Transverse colon (tissue), 4 donors: ENCODE measurements around the gene INTS12. TPM values are rescaled to one million over a fixed set of nuclear protein-coding genes. Genes with fewer than 3 reads are reported as not detected.
"Not testable (repeated sequence)": the region's sequence is repeated elsewhere in the genome, so short reads cannot be mapped to it uniquely, and the experiment has no call there.

Experiments used
- DNase-seq: peaks from one replicate; pipeline ENCODE4 v3.0.0-alpha.2; 2019
- H3K27ac ChIP-seq, 4 donors: fragments of 200-600 bp; sonication (generic); 2 replicates each; pipeline ENCODE4 v1.5.1; 2016 to 2018; ENCODE audit warnings: inconsistent platforms in 4 of 4
- H3K27me3 ChIP-seq: fragments of 200-600 bp; sonication (generic); 2 replicates; pipeline ENCODE4 v1.5.1; 2017; ENCODE audit warnings: inconsistent platforms
- H3K36me3 ChIP-seq, 4 donors: fragments of 200-600 bp; sonication (generic); 2 replicates each; pipeline ENCODE4 v1.5.1; 2017 to 2019; ENCODE audit warnings: inconsistent platforms in 4 of 4
- H3K4me1 ChIP-seq, 4 donors: fragments of 200-600 bp; sonication (generic); 2 replicates each; pipeline ENCODE4 v1.5.1; 2017 to 2020; ENCODE audit warnings: inconsistent platforms in 4 of 4
- H3K4me3 ChIP-seq, 4 donors: fragments of 200-600 bp; sonication (generic); 1 replicate in 1 of 4; 2 replicates in 3 of 4; pipeline versions ENCODE4 v1.5.1 to v1.6.1; 2017 to 2019; ENCODE audit warnings: inconsistent platforms in 4 of 4
- H3K9me3 ChIP-seq, 2 donors: fragments of 200-600 bp; sonication (generic); 2 replicates each; pipeline ENCODE4 v1.5.1; 2017 to 2019; ENCODE audit warnings: inconsistent platforms in 2 of 2
- CTCF ChIP-seq, 5 experiments: fragments of 200-600 bp in 3 of 5; fragments of 450-650 bp in 2 of 5; sonication (generic) in 3 of 5; IDR thresholded peaks; 1 replicate in 2 of 5; 2 replicates in 3 of 5; pipeline ENCODE4 v1.5.1; 2016 to 2017; ENCODE audit warnings: antibody characterized with exemption in 5 of 5, inconsistent platforms in 3 of 5, mild to moderate bottlenecking in 2 of 5, moderate library complexity in 1 of 5
- EP300 ChIP-seq: sonication (generic); formaldehyde crosslinking; IDR thresholded peaks from one replicate; pipeline ENCODE4 v1.6.1; 2017; ENCODE audit warnings: antibody characterized with exemption, low read depth
- POLR2A ChIP-seq: fragments of 450-650 bp; IDR thresholded peaks from one replicate; pipeline ENCODE4 v1.6.1; 2016; ENCODE audit warnings: antibody characterized with exemption, mild to moderate bottlenecking, moderate library complexity
- POLR2AphosphoS5 ChIP-seq, 3 donors: sonication (generic); formaldehyde crosslinking; IDR thresholded peaks; one replicate each; pipeline ENCODE4 v1.6.1; 2016; ENCODE audit warnings: antibody characterized with exemption in 3 of 3
- WGBS, 2 donors: methylation state at CpG; one replicate each; pipeline ENCODE4 v1.1.5; 2018; ENCODE audit warnings: low coverage in 1 of 2; 5-methylcytosine and 5-hydroxymethylcytosine counted together
- in situ Hi-C, 4 donors: fragments of 200-750 bp; cut with MboI; loops; one replicate each; pipeline versions ENCODE4 v1.15.0 to v1.15.1; 2017; ENCODE audit warnings: low sequenced_read_pairs in 3 of 4, low pct_ligation_motif_present in 1 of 4, low pct_unique_long_range_greater_than_20kb in 1 of 4
- intact Hi-C: fragments of 100-400 bp; cut with DNase I; formaldehyde crosslinking; loops from one replicate; pipeline ENCODE4 v1.15.1; 2023; ENCODE audit warnings: low total_unique reads
- total RNA-seq, 4 donors: library from RNA; depleted of rRNA; stranded (reverse); fragments of >200 nt; gene quantifications; one replicate each; pipeline ENCODE4 v1.1.0, GENCODE V29; 2016

INTS12 gene
- total RNA-seq, 4 donors from 2014 or later = 4.5 to 37.0 (median 22.0) TPM

GRCh38 chr4:105707782-105708180 lies 708 bp downstream of the INTS12 start:
- 8 to 18% methylated on average over 7 of the region's 7 CpGs for WGBS, 2 donors
- Histone ChIP-seq H3K36me3 (no peaks in the 10 kb centered on the region), H3K4me1 (peaks cover 12 to 22% (median 19%) of the 10 kb centered on the region in 4 donors), H3K9me3 (no peaks in the 10 kb centered on the region), H3K27me3 (no peaks in the 10 kb centered on the region), H3K27ac (peak overlapping the region; percentile 86 to 93 (median 90)), H3K4me3 (peak overlapping the region; percentile 70 to 96 (median 80))
- no peak for DNase-seq
- in situ Hi-C loops = loop anchor here in 2 of 4 donors (25.0 kb wide), 1 partner anchor 570 kb away; the partner anchor contains the start of gene TET2 (in 2 of the 2)
- intact Hi-C loops = no loop called here
- TF ChIP-seq POLR2AphosphoS5 (IDR thresholded peaks at IDR 0.05) (no peak), CTCF (IDR thresholded peaks at IDR 0.05) (no peak), EP300 (no peak), POLR2A (no peak)

GRCh38 chr4:105698607-105699006 lies 9.9 kb downstream of the INTS12 start:
- no peak overlapping the region for H3K4me3 ChIP-seq
- intact Hi-C loops = no loop called here
- no peak overlapping the region for H3K27ac ChIP-seq
- TF ChIP-seq POLR2A = no peak
- no peak for TF ChIP-seq POLR2AphosphoS5 (IDR thresholded peaks at IDR 0.05)
- no peak for TF ChIP-seq EP300
- TF ChIP-seq CTCF (IDR thresholded peaks at IDR 0.05) = no peak
- DNase-seq = no peak
- in situ Hi-C loops = no loop called here
- H3K9me3 ChIP-seq = no peaks in the 10 kb centered on the region
- H3K4me1 ChIP-seq = no peaks in the 10 kb centered on the region
- H3K36me3 ChIP-seq = peaks cover 0 to 17% (median 8%) of the 10 kb centered on the region in 4 donors
- no peaks in the 10 kb centered on the region for H3K27me3 ChIP-seq
- WGBS, 2 donors = 83 to 87% methylated on average over 2 of the region's 2 CpGs

- H3K27ac ChIP-seq, H3K4me3 ChIP-seq, H3K9me3 ChIP-seq, in situ Hi-C loops, H3K4me1 ChIP-seq, intact Hi-C loops, DNase-seq, H3K27me3 ChIP-seq: not testable (repeated sequence)
- WGBS, 2 donors = 80 to 92% methylated on average over 5 to 8 of the region's 8 CpGs
- H3K36me3 ChIP-seq = peaks cover 0 to 30% (median 10%) of the 10 kb centered on the region in 4 donors
These were observed 12.7 kb downstream of the INTS12 start for GRCh38 chr4:105695832-105696231.

- 96 to 100% methylated on average over 5 of the region's 5 CpGs for WGBS, 2 donors
- peaks cover 0 to 34% (median 11%) of the 10 kb centered on the region in 4 donors for H3K36me3 ChIP-seq
- in situ Hi-C loops, H3K27me3 ChIP-seq, H3K4me3 ChIP-seq, intact Hi-C loops, H3K4me1 ChIP-seq, H3K27ac ChIP-seq, DNase-seq, H3K9me3 ChIP-seq: not testable (repeated sequence)
These were observed 13.7 kb downstream of the INTS12 start for GRCh38 chr4:105694812-105695211.

- Histone ChIP-seq H3K4me3 (no peak overlapping the region), H3K27ac (no peak overlapping the region), H3K36me3 (peaks cover 0 to 60% (median 11%) of the 10 kb centered on the region in 4 donors), H3K27me3 (no peaks in the 10 kb centered on the region), H3K9me3 (no peaks in the 10 kb centered on the region), H3K4me1 (peaks cover 0 to 3% (median 0%) of the 10 kb centered on the region in 4 donors)
- intact Hi-C loops = no loop called here
- in situ Hi-C loops = no loop called here
- no peak for TF ChIP-seq POLR2A
- no peak for TF ChIP-seq EP300
- no peak for TF ChIP-seq CTCF (IDR thresholded peaks at IDR 0.05)
- TF ChIP-seq POLR2AphosphoS5 (IDR thresholded peaks at IDR 0.05) = no peak
- DNase-seq = no peak
- WGBS, 2 donors = 86 to 93% methylated on average over 2 of the region's 2 CpGs
These were observed 21.9 kb downstream of the INTS12 start for GRCh38 chr4:105686571-105686970.
